Neural cell (in vitro differentiated cells): ENCODE results near the gene RAB11FIP2. TPM values are rescaled to one million over a fixed set of nuclear protein-coding genes. Genes with fewer than 3 reads are reported as not detected.

Experiments
- H2AFZ ChIP-seq: fragments of 200-600, 300-800 bp; sonication (generic), shearing (Covaris generic); 2 replicates; pipeline ENCODE4 v1.6.0; 2014; ENCODE audit warnings: low read depth, mild to moderate bottlenecking, antibody characterized with exemption, low read length, moderate library complexity
- H3F3A ChIP-seq: fragments of 200-600 bp; shearing (Covaris generic); 2 replicates; pipeline ENCODE4 v1.6.1; 2016; ENCODE audit warnings: mild to moderate bottlenecking, moderate library complexity, mixed read lengths, antibody characterized with exemption, low read length; ENCODE audit not compliant: insufficient read depth, poor library complexity, severe bottlenecking
- H3K27ac ChIP-seq: fragments of 200-600, 300-800 bp; sonication (generic), shearing (Covaris generic); 2 replicates; pipeline ENCODE4 v1.5.1; 2014; ENCODE audit warnings: mild to moderate bottlenecking, low read length, moderate library complexity
- H3K27me3 ChIP-seq: fragments of 300-800, 200-600 bp; sonication (generic), shearing (Covaris generic); 2 replicates; pipeline ENCODE4 v1.6.0; 2014; ENCODE audit warnings: mild to moderate bottlenecking, low read depth, low read length, moderate library complexity; ENCODE audit not compliant: insufficient read depth
- H3K36me3 ChIP-seq: fragments of 300-800, 200-600 bp; sonication (generic), shearing (Covaris generic); 2 replicates; pipeline ENCODE4 v1.5.1; 2014; ENCODE audit warnings: mild to moderate bottlenecking, antibody characterized with exemption, low read length, moderate library complexity; ENCODE audit not compliant: insufficient read depth
- H3K4me2 ChIP-seq: fragments of 300-800, 200-600 bp; sonication (generic), shearing (Covaris generic); 2 replicates; pipeline ENCODE4 v1.6.0; 2014; ENCODE audit warnings: mild to moderate bottlenecking, low read length
- H3K4me3 ChIP-seq: fragments of 300-800, 200-600 bp; sonication (generic), shearing (Covaris generic); 2 replicates; pipeline ENCODE4 v1.5.1; 2014; ENCODE audit warnings: mild to moderate bottlenecking, low read length, moderate library complexity
- H3K79me2 ChIP-seq: fragments of 200-600 bp; shearing (Covaris generic); replicated peaks from 2 replicates; pipeline ENCODE4 v1.6.0; 2014; ENCODE audit warnings: mild to moderate bottlenecking, low read length, moderate library complexity; ENCODE audit not compliant: insufficient read depth
- H3K9ac ChIP-seq: fragments of 300-800, 200-600 bp; sonication (generic), shearing (Covaris generic); 2 replicates; pipeline ENCODE4 v1.6.1; 2016; ENCODE audit warnings: mild to moderate bottlenecking, low read length, mixed read lengths
- H3K9me2 ChIP-seq: fragments of 200-600 bp; shearing (Covaris generic); 2 replicates; pipeline ENCODE4 v1.6.1; 2016; ENCODE audit warnings: mild to moderate bottlenecking, low read length, mixed read lengths; ENCODE audit not compliant: insufficient read depth
- H3K9me3 ChIP-seq: fragments of 200-600, 300-800 bp; sonication (generic), shearing (Covaris generic); 2 replicates; pipeline ENCODE4 v1.6.1; 2016; ENCODE audit warnings: mild to moderate bottlenecking, mixed run types, low read length, moderate library complexity, mixed read lengths
- H4K20me1 ChIP-seq: fragments of 200-600 bp; shearing (Covaris generic); 2 replicates; pipeline ENCODE4 v1.6.1; 2016; ENCODE audit warnings: mild to moderate bottlenecking, mixed run types; ENCODE audit not compliant: insufficient read depth
- CTCF ChIP-seq: fragments of 450-650 bp; IDR thresholded peaks from 2 replicates; pipeline ENCODE4 v1.5.1; 2014; ENCODE audit warnings: antibody characterized with exemption, mild to moderate bottlenecking, moderate library complexity; ENCODE audit not compliant: poor library complexity, severe bottlenecking
- EP300 ChIP-seq: fragments of 450-650 bp; conservative IDR thresholded peaks from 2 replicates; pipeline ENCODE4 v1.6.1; 2014; ENCODE audit warnings: antibody characterized with exemption, mild to moderate bottlenecking, moderate library complexity; ENCODE audit not compliant: poor library complexity, severe bottlenecking
- EZH2 ChIP-seq: fragments of 200-600, 300-800 bp; shearing (Covaris generic), sonication (generic); IDR thresholded peaks from 2 replicates; pipeline ENCODE4 v1.6.1; 2014; ENCODE audit warnings: antibody characterized with exemption, low read length, borderline replicate concordance, mild to moderate bottlenecking; ENCODE audit not compliant: insufficient read depth, poor library complexity, severe bottlenecking
- MXI1 ChIP-seq: fragments of 450-650 bp; conservative IDR thresholded peaks from 2 replicates; pipeline ENCODE4 v1.6.1; 2014; ENCODE audit warnings: antibody characterized with exemption, mild to moderate bottlenecking; ENCODE audit not compliant: poor library complexity, severe bottlenecking
- POLR2AphosphoS5 ChIP-seq: IDR thresholded peaks from 2 replicates; pipeline ENCODE4 v1.6.1; 2012
- RAD21 ChIP-seq: fragments of 450-650 bp; conservative IDR thresholded peaks from 2 replicates; pipeline ENCODE4 v1.6.1; 2014; ENCODE audit warnings: antibody characterized with exemption, mild to moderate bottlenecking, moderate library complexity
- REST ChIP-seq: IDR thresholded peaks from 2 replicates; pipeline ENCODE4 v1.6.1; 2012; ENCODE audit warnings: borderline replicate concordance
- SMC3 ChIP-seq: fragments of 450-650 bp; conservative IDR thresholded peaks from 2 replicates; pipeline ENCODE4 v1.6.1; 2014; ENCODE audit warnings: antibody characterized with exemption, mild to moderate bottlenecking, moderate library complexity; ENCODE audit not compliant: poor library complexity
- TAF1 ChIP-seq: IDR thresholded peaks from 2 replicates; pipeline ENCODE4 v1.6.1; 2012; ENCODE audit warnings: low read depth
- polyA plus RNA-seq: library from polyadenylated mRNA; depleted of rRNA; stranded (reverse); fragments of >200 nt; gene quantifications from 2 replicates; pipeline ENCODE4 v1.2.3, GENCODE V29; 2014

The RAB11FIP2 gene
- polyA plus RNA-seq, 1 donor from 2014 or later: 26.3 TPM

GRCh38 chr10:118027397-118027796 lies 19.3 kb downstream of the RAB11FIP2 start:
- Histone ChIP-seq H3K36me3 (no peaks in the 10 kb centered on the region), H3K9ac (no peak overlapping the region), H3F3A (no peaks in the 10 kb centered on the region), H3K9me2 (no peaks in the 10 kb centered on the region), H3K27ac (no peak overlapping the region), H3K9me3 (no peaks in the 10 kb centered on the region), H4K20me1 (no peaks in the 10 kb centered on the region), H3K27me3 (no peaks in the 10 kb centered on the region), H3K4me2 (no peak overlapping the region), H3K4me3 (no peak overlapping the region), H3K79me2 (no peaks in the 10 kb centered on the region), H2AFZ (no peak overlapping the region)
- TF ChIP-seq TAF1 (no peak), EP300 (no peak), SMC3 (no peak), REST (no peak), RAD21 (no peak), MXI1 (no peak), EZH2 (no peak), CTCF (no peak), POLR2AphosphoS5 (no peak)

DNA sequence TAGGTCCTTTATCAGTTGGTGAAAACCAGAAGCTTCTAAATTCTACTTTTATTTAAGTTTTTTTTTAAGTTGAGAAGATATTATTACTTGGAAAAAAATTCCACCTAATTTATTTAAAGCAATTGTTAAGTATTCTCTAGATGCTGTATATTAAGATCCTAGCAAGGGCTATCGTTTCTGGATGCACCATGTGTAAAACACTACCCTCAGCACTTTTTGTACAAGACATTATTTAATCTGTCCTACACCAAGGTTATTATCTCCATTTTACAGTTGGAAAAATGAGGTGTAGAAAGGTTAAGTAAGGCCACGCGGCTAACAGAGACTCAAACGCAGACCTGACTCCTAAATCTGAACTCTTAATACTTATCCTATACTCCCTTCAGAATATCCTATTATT lies 19.8 kb downstream of the RAB11FIP2 start:
- Histone ChIP-seq H3K9me3 (no peaks in the 10 kb centered on the region), H3K27me3 (no peaks in the 10 kb centered on the region), H2AFZ (no peak overlapping the region), H4K20me1 (no peaks in the 10 kb centered on the region), H3F3A (no peaks in the 10 kb centered on the region), H3K79me2 (no peaks in the 10 kb centered on the region), H3K4me2 (no peak overlapping the region), H3K4me3 (no peak overlapping the region), H3K36me3 (no peaks in the 10 kb centered on the region), H3K9ac (no peak overlapping the region), H3K9me2 (no peaks in the 10 kb centered on the region), H3K27ac (no peak overlapping the region)
- TF ChIP-seq EZH2: no peak
- no peak for TF ChIP-seq CTCF
- TF ChIP-seq SMC3: no peak
- no peak for TF ChIP-seq REST
- TF ChIP-seq TAF1: no peak
- no peak for TF ChIP-seq MXI1
- no peak for TF ChIP-seq EP300
- no peak for TF ChIP-seq POLR2AphosphoS5
- no peak for TF ChIP-seq RAD21
